H1 (cell line): ENCODE measurements around the gene PRSS38.

Experiments used
- CTCF ChIP-seq, 3 experiments: IDR thresholded peaks; 1 replicate in 2 of 3; 2 replicates in 1 of 3; pipeline versions ENCODE4 v1.5.1 to v1.6.1; 2011; ENCODE audit warnings: low read length in 3 of 3, mild to moderate bottlenecking in 3 of 3, inconsistent platforms in 2 of 3, low read depth in 1 of 3, moderate library complexity in 1 of 3; ENCODE audit not compliant: insufficient read depth in 1 of 3; ENCODE audit errors: control extremely low read depth in 1 of 3
- EP300 ChIP-seq, 2 experiments: IDR thresholded peaks; 1 replicate in 1 of 2; 2 replicates in 1 of 2; pipeline ENCODE4 v1.6.1; 2011 to 2012; ENCODE audit warnings: low read depth in 2 of 2, low read length in 2 of 2, mild to moderate bottlenecking in 2 of 2, borderline replicate concordance in 1 of 2, inconsistent platforms in 1 of 2, moderate library complexity in 1 of 2
- POLR2A ChIP-seq, 2 experiments: IDR thresholded peaks; 1 replicate in 1 of 2; 2 replicates in 1 of 2; pipeline ENCODE4 v1.6.1; 2011; ENCODE audit warnings: low read depth in 2 of 2, low read length in 2 of 2, mild to moderate bottlenecking in 2 of 2; ENCODE audit errors: control extremely low read depth in 1 of 2
- SIRT6 ChIP-seq: IDR thresholded peaks from one replicate; pipeline ENCODE4 v1.7.1; 2012; ENCODE audit warnings: low read length, inconsistent platforms
- SRF ChIP-seq: IDR thresholded peaks from 2 replicates; pipeline ENCODE4 v1.6.1; 2011; ENCODE audit warnings: mild to moderate bottlenecking, low read depth, low read length, moderate library complexity

GRCh38 chr1:227779021-227779441 lies 36.4 kb upstream of the PRSS38 start:
- TF ChIP-seq POLR2A (IDR thresholded peaks at IDR 0.05; ENCODE audit: control extremely low read depth in 1 of 2, low read depth in 2 of 2, low read length in 2 of 2) (no peak), EP300 (IDR thresholded peaks at IDR 0.05; ENCODE audit: borderline replicate concordance in 1 of 2, low read depth in 2 of 2, low read length in 2 of 2) (no peak), SIRT6 (no peak), CTCF (IDR thresholded peaks at IDR 0.05; ENCODE audit: control extremely low read depth in 1 of 3, insufficient read depth in 1 of 3, low read depth in 1 of 3, low read length in 3 of 3) (no peak), SRF (no peak)
